Panc1 (cell line): ENCODE data around the gene TOPBP1.

Experiments used
- CTCF ChIP-seq: fragments of 450-650 bp; IDR thresholded peaks from 2 replicates; pipeline ENCODE4 v1.5.1; 2017; ENCODE audit warnings: mild to moderate bottlenecking
- POLR2AphosphoS5 ChIP-seq: IDR thresholded peaks from 2 replicates; pipeline ENCODE4 v1.6.1; 2012; ENCODE audit warnings: mild to moderate bottlenecking, low read depth, low read length, moderate library complexity
- REST ChIP-seq, 2 experiments: IDR thresholded peaks; 2 replicates each; pipeline ENCODE4 v1.6.1; 2011 to 2012; ENCODE audit warnings: low read depth in 2 of 2, control low read depth in 1 of 2, low read length in 1 of 2, mild to moderate bottlenecking in 1 of 2, moderate library complexity in 1 of 2; ENCODE audit not compliant: insufficient read depth in 1 of 2
- SIN3A ChIP-seq: IDR thresholded peaks from 2 replicates; pipeline ENCODE4 v1.6.1; 2012; ENCODE audit warnings: low read depth, mild to moderate bottlenecking, low read length, moderate library complexity, borderline replicate concordance; ENCODE audit not compliant: insufficient read depth
- TCF7L2 ChIP-seq: IDR thresholded peaks from 2 replicates; pipeline ENCODE4 v1.6.1; 2011; ENCODE audit warnings: mild to moderate bottlenecking, low read depth, low read length, inconsistent platforms

GRCh38 chr3:133598405-133598804 is 63.3 kb downstream of the TOPBP1 start:
- TF ChIP-seq CTCF (no peak), POLR2AphosphoS5 (no peak), REST (IDR thresholded peaks at IDR 0.05; ENCODE audit: insufficient read depth in 1 of 2, low read depth in 2 of 2, low read length in 1 of 2) (no peak), TCF7L2 (no peak), SIN3A (no peak)
